NCI-H446 treated with DMSO at 0.1 percent for 48 hours (cell line): ENCODE results near the gene FBLIM1.

Experiments used
- DNase-seq: peaks from one replicate; lab custom pipeline; 2025; lab: John Stamatoyannopoulos, UW

Gene FBLIM1

GRCh38 chr1:15730936-15731335, 27.7 kb upstream of the FBLIM1 start:
- no peak for DNase-seq

DNA sequence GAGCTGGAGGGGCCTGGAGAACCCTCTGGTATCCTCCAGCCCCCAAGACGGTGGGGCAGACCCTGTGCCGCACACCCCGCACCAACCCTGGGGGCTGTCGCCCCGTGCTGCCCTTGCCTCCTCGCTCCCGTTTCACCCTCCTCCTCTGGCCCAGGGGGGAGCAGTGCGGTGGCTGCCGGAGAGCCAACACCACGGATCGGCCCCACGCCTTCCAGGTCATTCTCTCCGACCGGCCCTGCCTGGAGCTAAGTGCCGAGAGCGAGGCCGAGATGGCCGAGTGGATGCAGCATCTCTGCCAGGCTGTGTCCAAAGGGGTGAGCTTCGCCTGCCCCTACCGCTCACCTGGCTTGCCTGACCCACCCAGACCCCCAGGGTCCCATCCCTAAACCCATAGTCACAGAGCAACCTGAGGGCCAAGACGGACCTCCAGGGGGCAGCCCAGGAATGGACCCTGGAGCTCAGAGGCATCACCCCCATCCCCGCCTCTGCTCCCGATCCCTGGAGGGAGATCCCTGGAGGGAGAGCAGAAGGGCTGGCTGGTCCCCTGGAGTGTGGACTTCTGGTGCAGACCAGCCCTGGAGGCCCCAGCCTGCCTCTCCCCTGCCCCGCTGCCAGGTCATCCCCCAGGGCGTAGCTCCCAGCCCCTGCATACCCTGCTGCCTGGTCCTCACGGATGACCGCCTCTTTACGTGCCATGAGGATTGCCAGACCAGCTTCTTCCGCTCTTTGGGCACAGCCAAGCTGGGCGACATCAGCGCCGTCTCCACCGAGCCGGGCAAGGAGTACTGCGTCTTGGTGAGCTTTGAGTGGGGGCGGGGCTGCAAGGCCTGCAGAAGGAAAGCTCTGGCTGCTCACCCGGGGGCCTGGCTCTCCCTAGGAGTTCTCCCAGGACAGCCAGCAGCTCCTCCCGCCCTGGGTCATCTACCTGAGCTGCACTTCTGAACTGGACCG, 26.6 kb upstream of the FBLIM1 start:
- DNase-seq = no peak

GRCh38 chr1:15732686-15733081, 25.9 kb upstream of the FBLIM1 start:
- no peak for DNase-seq

DNA sequence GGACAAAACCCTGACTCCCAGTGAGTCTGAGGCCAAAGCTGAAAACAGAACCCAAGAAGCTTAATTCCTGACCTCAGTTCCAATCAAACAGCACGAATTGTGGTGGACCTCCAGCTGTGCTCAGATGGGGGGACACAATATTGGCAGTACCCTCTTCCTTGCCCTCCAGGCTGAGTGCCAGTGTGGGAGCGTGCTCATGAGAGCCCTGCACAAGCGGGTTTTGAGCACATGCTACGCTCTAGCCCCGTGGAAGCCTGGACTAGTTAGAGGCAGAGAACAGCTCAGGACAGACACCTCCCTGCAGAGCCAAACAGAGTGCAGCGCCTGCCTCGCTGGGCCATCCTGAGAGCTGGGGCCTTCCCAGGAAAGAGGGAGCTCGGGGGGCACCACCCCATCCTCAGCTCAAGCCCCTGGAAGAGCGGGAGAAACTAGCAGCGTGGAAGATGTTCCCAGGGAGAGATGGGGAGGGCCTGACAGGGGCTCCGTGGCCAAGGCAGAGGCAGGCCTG, 25.3 kb upstream of the FBLIM1 start:
- no peak for DNase-seq

DNA sequence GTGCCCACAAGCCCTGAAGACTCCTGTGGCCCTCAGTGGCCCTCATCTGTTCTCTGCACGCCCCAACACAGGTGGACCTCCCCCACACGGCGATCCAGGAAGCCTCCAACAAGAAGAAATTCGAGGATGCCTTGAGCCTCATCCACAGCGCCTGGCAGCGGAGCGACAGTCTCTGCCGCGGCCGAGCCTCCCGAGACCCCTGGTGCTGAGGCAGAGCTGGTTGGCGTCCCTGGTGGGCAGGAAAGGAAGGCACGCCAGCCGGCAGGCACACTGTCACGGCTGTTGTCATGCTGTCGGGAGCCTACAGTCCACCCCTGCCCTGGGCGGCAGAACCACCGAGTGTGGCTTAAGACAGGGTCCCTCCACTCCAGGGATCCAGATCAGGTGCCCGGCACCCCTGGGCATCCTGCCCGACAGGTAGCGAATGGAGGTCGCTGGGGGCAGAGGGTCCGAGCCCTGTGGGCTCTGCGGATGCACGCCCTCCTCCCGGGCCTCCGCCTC, 24.8 kb upstream of the FBLIM1 start:
- DNase-seq = no peak

- DNase-seq = no peak
Observed at GRCh38 chr1:15734296-15734695, 24.3 kb upstream of the FBLIM1 start.

DNA sequence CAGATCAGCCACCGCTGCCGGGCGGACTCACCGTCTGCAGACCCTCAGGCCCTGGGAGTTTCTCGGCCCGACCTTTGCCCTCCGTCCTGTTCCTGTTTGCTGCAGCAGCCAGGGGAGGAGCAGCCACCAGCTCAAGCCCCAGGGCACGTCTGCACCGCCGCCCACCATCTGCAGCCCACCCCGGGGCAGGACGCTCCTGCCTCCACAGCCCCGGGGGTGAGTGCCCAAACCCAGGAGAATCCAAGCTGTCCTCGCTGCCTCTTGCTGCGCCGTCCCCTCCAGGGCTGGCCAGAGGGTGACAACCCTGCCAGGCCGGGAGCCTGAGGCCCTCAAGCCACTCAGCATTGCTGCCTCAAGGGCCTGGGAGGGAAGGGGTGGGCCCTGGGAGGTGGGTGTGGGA, 23.7 kb upstream of the FBLIM1 start:
- no peak for DNase-seq

DNA sequence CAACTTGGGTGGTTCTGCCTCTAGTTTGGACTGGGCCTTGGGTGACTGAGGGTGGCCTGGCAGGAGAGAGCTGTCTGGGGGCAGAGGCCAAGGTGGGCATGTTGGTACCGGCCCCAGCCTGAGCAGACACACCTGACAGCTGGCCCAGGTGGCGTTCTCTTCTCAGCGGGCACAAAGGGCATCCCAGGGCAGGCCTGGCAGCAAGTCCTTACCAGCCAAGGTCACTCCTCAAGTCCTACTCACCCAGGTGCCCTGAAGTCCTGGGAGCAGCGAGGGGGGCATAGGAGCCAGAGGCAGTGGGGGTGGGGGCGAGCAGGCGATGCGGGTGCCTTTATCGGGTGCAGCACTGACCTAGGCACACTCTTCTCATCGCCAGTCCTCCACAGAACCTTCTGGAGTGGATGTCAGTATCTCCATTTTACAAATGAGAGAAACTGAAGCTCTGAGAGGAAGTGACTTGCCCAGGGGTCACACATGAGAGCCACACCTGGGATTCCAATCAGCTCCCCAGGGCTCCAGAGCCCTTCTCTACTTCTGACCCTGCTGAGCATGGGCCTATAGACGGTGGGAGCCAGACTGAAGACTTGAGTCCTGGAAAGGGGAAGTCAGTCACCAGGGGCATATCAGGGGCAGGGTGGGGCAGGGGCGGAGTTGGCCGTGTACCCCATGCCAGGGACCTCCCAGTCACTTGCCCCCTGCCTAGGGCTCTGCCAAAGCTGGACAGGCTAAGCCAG, 23.1 kb upstream of the FBLIM1 start:
- no peak for DNase-seq

GRCh38 chr1:15736038-15736891, 22.3 kb upstream of the FBLIM1 start, which contains the start of gene SLC25A34:
TSS of gene SLC25A34 (plus strand) at chr1:15736258. CDS start at chr1:15736486, 228 bp downstream.
- DNase-seq = no peak

DNA sequence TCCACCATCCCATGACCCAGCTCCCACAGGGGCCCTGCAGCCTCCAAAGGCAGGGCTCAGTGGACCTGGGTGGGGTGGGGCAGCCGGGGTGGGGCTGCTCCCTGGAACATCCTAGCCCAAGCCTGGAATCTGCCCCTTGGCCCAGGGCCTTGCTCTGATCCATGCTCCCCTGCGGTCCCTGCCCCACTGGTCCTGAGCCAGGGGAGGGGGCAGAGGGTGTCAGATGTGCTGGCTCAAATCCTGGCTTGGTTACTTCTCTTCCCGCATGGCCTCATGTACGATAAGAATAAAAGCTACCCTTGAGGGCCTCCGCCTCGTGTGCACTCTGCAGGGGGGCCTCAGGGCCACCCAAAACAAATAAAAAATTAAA, 21.7 kb upstream of the FBLIM1 start:
- no peak for DNase-seq

- DNase-seq = no peak
Observed at GRCh38 chr1:15737324-15738319, 21.0 kb upstream of the FBLIM1 start.

DNA sequence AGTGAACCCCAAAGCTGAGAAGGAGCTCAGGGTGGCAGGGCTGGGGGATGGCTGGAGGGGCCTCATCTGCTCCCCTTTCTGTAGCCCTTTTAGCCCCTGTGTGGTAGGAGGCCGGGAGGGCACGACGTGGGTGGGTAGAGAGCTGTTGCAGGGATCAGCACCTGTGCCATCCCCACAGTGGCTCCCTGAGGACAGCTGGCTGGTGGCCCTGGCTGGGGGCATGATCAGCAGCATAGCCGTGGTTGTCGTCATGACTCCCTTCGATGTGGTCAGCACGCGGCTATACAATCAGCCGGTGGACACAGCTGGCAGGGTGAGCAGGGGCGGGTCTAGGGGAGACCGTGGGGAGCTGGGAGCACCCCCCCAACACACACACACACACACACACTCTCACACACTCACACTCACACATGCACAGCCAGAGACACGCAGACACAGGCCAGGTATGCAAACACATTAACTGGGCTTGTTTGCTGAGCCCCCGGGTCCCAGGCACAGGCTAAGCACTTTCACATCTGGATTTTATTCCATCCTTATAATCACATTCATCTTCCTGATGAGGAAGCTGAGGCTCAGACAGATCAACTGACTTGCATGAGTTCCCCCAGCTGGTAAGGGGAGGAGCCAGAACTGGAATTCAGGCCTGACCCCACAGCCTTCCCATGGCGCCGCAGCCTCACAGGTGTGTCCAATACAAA, 20.0 kb upstream of the FBLIM1 start:
- no peak for DNase-seq

DNA sequence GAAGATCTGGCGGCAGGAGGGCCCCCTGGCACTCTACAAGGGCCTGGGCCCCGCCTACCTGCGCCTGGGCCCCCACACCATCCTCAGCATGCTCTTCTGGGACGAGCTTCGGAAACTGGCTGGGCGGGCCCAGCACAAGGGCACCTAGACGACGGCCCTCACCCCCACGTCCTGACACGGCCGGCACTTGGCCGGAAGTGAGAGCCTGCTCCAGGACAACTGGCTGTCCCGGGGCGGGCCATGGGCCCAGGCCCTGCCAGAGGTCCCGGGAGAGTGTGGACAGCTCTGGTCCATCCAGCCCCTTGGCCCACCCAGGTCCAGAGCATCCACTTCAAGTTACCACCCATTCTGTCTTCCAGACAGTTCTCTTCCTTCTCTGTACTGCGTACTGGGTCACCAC, 19.3 kb upstream of the FBLIM1 start:
- no peak for DNase-seq

- no peak for DNase-seq
Observed at GRCh38 chr1:15739745-15740144, 18.9 kb upstream of the FBLIM1 start.

GRCh38 chr1:15740924-15741850, 17.4 kb upstream of the FBLIM1 start:
- no peak for DNase-seq

- no peak for DNase-seq
Observed at GRCh38 chr1:15742339-15742801, 16.2 kb upstream of the FBLIM1 start, which contains the start of gene TMEM82. TSS of gene TMEM82 (plus strand) at chr1:15742499. CDS start at chr1:15742560, 61 bp downstream.

DNA sequence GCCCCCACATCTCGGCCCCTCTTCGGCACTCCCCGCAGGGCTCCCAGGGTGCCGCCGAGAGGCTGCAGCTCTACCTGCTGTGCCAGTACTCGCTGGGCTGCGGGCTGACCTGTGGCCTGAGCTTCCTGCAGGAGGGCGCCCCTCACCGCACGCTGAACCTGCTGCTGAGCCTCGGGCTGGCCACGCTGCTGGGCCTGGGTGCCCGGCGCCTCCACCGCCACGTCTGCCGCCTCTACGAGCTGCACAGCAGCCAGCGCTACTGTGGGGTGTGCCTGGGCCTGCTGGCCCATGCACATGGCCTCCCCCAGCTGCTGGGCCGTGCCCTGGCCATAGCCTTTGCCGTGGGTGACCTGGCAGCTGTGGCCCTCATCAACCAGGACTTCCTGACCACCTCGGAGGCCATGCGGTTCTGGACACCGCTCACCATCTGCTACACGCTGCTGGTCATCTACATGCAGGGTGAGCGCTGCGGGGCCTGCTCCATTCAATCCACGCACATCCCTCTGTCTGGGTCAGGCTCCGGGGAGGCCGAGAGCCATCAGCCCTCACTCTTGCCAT, 14.4 kb upstream of the FBLIM1 start:
- no peak for DNase-seq

DNA sequence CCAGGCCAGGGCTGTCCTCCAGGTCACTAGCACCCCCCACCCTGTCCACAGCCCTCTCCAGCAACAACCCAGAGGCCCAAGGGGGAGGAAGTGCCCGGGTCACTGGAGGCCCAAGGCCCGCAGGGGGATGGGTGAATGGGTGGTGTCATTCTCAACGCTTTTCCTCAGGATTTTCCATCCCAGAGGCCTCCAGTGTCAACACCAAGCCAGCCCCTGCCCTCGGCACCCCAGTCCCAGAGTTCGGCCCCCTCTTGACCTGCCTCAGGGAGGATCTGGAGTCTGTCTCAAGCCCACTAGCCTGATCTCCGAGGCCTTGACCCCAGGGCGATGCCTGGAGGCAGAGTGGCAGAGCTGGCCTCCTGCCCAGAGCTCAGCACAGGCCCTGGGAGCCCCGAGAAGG, 11.2 kb upstream of the FBLIM1 start:
- DNase-seq = no peak
